K562 (cell line): ENCODE data around the gene FAM204A. TPM values are rescaled to one million over a fixed set of nuclear protein-coding genes. Genes with fewer than 3 reads are reported as not detected.

ENCODE experiments used
- ATAC-seq: fragments of 200-7000 bp; cut with Tn5 transposase; 3 replicates; pipeline ENCODE4 v1.9.1; 2020; ENCODE audit warnings: moderate library complexity
- BruUV-seq: library from RNA; stranded (reverse); fragments of 400-500 nt; replicated peaks from 2 replicates; lab custom pipeline; 2021; lab: Mats Ljungman, UMichigan
- CTCF ChIA-PET: fragments of 300-600 bp; formaldehyde crosslinking; extraction: SDS; loops from one replicate; lab custom pipeline; 2021; ENCODE audit warnings: low intra/inter-chr PET ratio; lab: Yijun Ruan, JAX
- POLR2A ChIA-PET: fragments of 300-600, 350-650 bp; sonication (Branson Sonifier 250); formaldehyde crosslinking; extraction: SDS; loops from one replicate; lab custom pipeline; 2021; ENCODE audit warnings: antibody characterized with exemption, inconsistent platforms; lab: Yijun Ruan, JAX
- DNase-seq, 4 experiments: peaks; one replicate each; pipeline versions ENCODE4 v3.0.0 to v3.0.0-alpha.2; 2011 to 2018; ENCODE audit warnings: low spot score in 3 of 4, mixed read lengths in 3 of 4; ENCODE audit errors: extremely low read depth in 1 of 4
- FAIRE-seq: peaks from 2 replicates; lab custom pipeline; 2011; peaks lifted over from hg19 to GRCh38; lab: Jason Lieb, UNC
- H2AFZ ChIP-seq: 2 replicates; pipeline ENCODE4 v1.6.0; 2011; ENCODE audit warnings: low read depth, low read length, control low read depth, inconsistent platforms
- H3K27ac ChIP-seq: fragments of 200-600 bp; 3 replicates; pipeline ENCODE4 v1.8.0; 2011; ENCODE audit warnings: low read depth, mild to moderate bottlenecking, control low read depth, inconsistent platforms, low read length, moderate library complexity, mixed read lengths; ENCODE audit errors: extremely low read depth
- H3K27me3 ChIP-seq, 2 experiments: fragments of 300-600 bp in 1 of 2; 2 replicates in 1 of 2; 3 replicates in 1 of 2; pipeline versions ENCODE4 v1.6.0 to v1.8.0; 2011; ENCODE audit warnings: inconsistent platforms in 2 of 2, low read length in 2 of 2, mild to moderate bottlenecking in 1 of 2, mixed read lengths in 1 of 2, moderate library complexity in 1 of 2; ENCODE audit not compliant: control insufficient read depth in 2 of 2, insufficient read depth in 2 of 2
- H3K36me3 ChIP-seq: fragments of 300-600 bp; 3 replicates; pipeline ENCODE4 v1.8.0; 2011; ENCODE audit warnings: mild to moderate bottlenecking, low read length, inconsistent platforms; ENCODE audit not compliant: control insufficient read depth, insufficient read depth
- H3K4me1 ChIP-seq, 2 experiments: fragments of 200-600 bp in 1 of 2; replicated peaks in 1 of 2; 2 replicates in 1 of 2; 3 replicates in 1 of 2; pipeline versions ENCODE4 v1.5.1 to v1.8.0; 2011; ENCODE audit warnings: inconsistent platforms in 2 of 2, low read length in 2 of 2, mild to moderate bottlenecking in 1 of 2, mixed read lengths in 1 of 2, moderate library complexity in 1 of 2; ENCODE audit not compliant: control insufficient read depth in 2 of 2, insufficient read depth in 2 of 2
- H3K4me2 ChIP-seq: 2 replicates; pipeline ENCODE4 v1.6.1; 2011; ENCODE audit warnings: low read length, control low read depth, inconsistent platforms, mixed read lengths; ENCODE audit not compliant: insufficient read depth
- H3K4me3 ChIP-seq: fragments of 200-600 bp; sonication (generic), shearing (Covaris generic); 2 replicates; pipeline ENCODE4 v1.5.1; 2016; ENCODE audit warnings: control low read depth, inconsistent platforms
- H3K79me2 ChIP-seq: fragments of 200-600 bp; 3 replicates; pipeline ENCODE4 v1.8.0; 2011; ENCODE audit warnings: low read length, inconsistent platforms; ENCODE audit not compliant: control insufficient read depth, insufficient read depth
- H3K9ac ChIP-seq, 2 experiments: 2 replicates each; pipeline versions ENCODE4 v1.6.0 to v1.6.1; 2011; ENCODE audit warnings: low read depth in 2 of 2, low read length in 2 of 2, control low read depth in 1 of 2, inconsistent platforms in 1 of 2, mild to moderate bottlenecking in 1 of 2, mixed read lengths in 1 of 2; ENCODE audit not compliant: insufficient read depth in 1 of 2
- H3K9me1 ChIP-seq: one replicate; pipeline ENCODE4 v1.6.0; 2011; ENCODE audit warnings: inconsistent platforms, mild to moderate bottlenecking, low read length, moderate library complexity; ENCODE audit not compliant: control insufficient read depth, insufficient read depth
- H3K9me3 ChIP-seq: replicated peaks from 2 replicates; pipeline ENCODE4 v1.5.1; 2011; ENCODE audit warnings: low read depth, low read length, inconsistent platforms; ENCODE audit not compliant: control insufficient read depth, insufficient read depth
- H4K20me1 ChIP-seq: replicated peaks from 2 replicates; pipeline ENCODE4 v1.6.1; 2011; ENCODE audit warnings: low read length, inconsistent platforms, mixed read lengths; ENCODE audit not compliant: control insufficient read depth, insufficient read depth
- CEBPZ ChIP-seq: fragments of 150-350 bp; IDR thresholded peaks from 2 replicates; pipeline ENCODE4 v1.6.1; 2014; ENCODE audit warnings: low read depth, mild to moderate bottlenecking, low read length, borderline replicate concordance
- FOXK1 ChIP-seq: sonication (generic); formaldehyde crosslinking; IDR thresholded peaks from 2 replicates; pipeline ENCODE4 v1.8.0; 2022; ENCODE audit warnings: missing genetic modification reagents, mild to moderate bottlenecking, borderline replicate concordance
- GABPB1 ChIP-seq: sonication (generic); formaldehyde crosslinking; IDR thresholded peaks from 2 replicates; pipeline ENCODE4 v1.8.0; 2022; ENCODE audit warnings: mild to moderate bottlenecking, missing genetic modification reagents
- MED1 ChIP-seq: sonication (generic); formaldehyde crosslinking; IDR thresholded peaks from 2 replicates; pipeline ENCODE4 v1.8.1; 2023; ENCODE audit warnings: missing genetic modification reagents, borderline replicate concordance
- SMARCE1 ChIP-seq: fragments of 450-650 bp; IDR thresholded peaks from 2 replicates; pipeline ENCODE4 v1.7.1; 2016; ENCODE audit warnings: mild to moderate bottlenecking
- ZBTB49 ChIP-seq: sonication (generic); formaldehyde crosslinking; IDR thresholded peaks from 2 replicates; pipeline ENCODE4 v1.8.0; 2022; ENCODE audit warnings: missing genetic modification reagents, mild to moderate bottlenecking, borderline replicate concordance
- ZFP91 ChIP-seq: sonication (generic); formaldehyde crosslinking; IDR thresholded peaks from 2 replicates; pipeline ENCODE4 v1.8.0; 2022; ENCODE audit warnings: mild to moderate bottlenecking, missing genetic modification reagents
- ZKSCAN8 ChIP-seq: fragments of 200-800 bp; sonication (Bioruptor generic); IDR thresholded peaks from 2 replicates; pipeline ENCODE4 v1.6.1; 2016; ENCODE audit warnings: missing genetic modification characterization, missing compliant biosample characterization
- ZNF174 ChIP-seq: fragments of 250-450 bp; sonication (Bioruptor Pico); IDR thresholded peaks from 2 replicates; pipeline ENCODE4 v1.4.0; 2020; ENCODE audit warnings: mild to moderate bottlenecking
- ZNF75A ChIP-seq: fragments of 450-650 bp; formaldehyde crosslinking; IDR thresholded peaks from 2 replicates; pipeline ENCODE4 v1.4.0; 2020; ENCODE audit warnings: mild to moderate bottlenecking
- WGBS: fragments of 100-300 bp; shearing (Covaris generic); methylation state at CpG from one replicate; pipeline ENCODE4 v1.1.6; 2016; ENCODE audit warnings: low coverage, mixed read lengths; ENCODE audit not compliant: insufficient coverage; ENCODE audit errors: missing lambda C conversion rate; 5-methylcytosine and 5-hydroxymethylcytosine counted together
- in situ Hi-C: fragments of 300-500 bp; cut with MboI; formaldehyde crosslinking; loops from 4 replicates; pipeline ENCODE4 v1.15.0; 2018; ENCODE audit warnings: inconsistent platforms, mixed read lengths
- intact Hi-C: fragments of 100-400 bp; cut with micrococcal nuclease; formaldehyde crosslinking; loops from 2 replicates; pipeline ENCODE4 v1.14.2; 2022
- polyA plus RNA-seq, 8 experiments: library from polyadenylated mRNA; depleted of rRNA in 4 of 8; stranded (reverse) in 5 of 8; unstranded in 3 of 8; fragments of >200 nt; fragmentation: Nextera tagmentation in 2 of 8; fragmentation: Illumina TruSeq in 1 of 8; extraction: Ambion mirVana in 2 of 8; extraction: Trizol in 1 of 8; gene quantifications; 2 replicates each; pipeline versions ENCODE4 v1.2.1 to v1.2.3, GENCODE V29; 2011 to 2014; ENCODE audit warnings: inconsistent platforms in 1 of 8, missing spikeins in 1 of 8
- total RNA-seq, 7 experiments: library from RNA; depleted of rRNA in 6 of 7; stranded (reverse); fragments of >200 nt in 6 of 7; fragmentation: Illumina TruSeq in 2 of 7; extraction: Trizol in 2 of 7; gene quantifications; 2 replicates each; pipeline versions ENCODE4 v1.2.1 to v1.2.3, GENCODE V29; 2011 to 2021; ENCODE audit warnings: low replicate concordance in 1 of 7
- TF ChIP-seq, protein P1 (sequence below), 2 experiments: fragments of 450-650 bp in 1 of 2; IDR thresholded peaks; 2 replicates each; pipeline ENCODE4 v1.6.1; 2011 to 2017; ENCODE audit warnings: low read depth in 2 of 2, antibody characterized with exemption in 1 of 2, borderline replicate concordance in 1 of 2, low read length in 1 of 2, mild to moderate bottlenecking in 1 of 2, mixed read lengths in 1 of 2; ENCODE audit not compliant: control insufficient read depth in 1 of 2

Gene FAM204A
- total and polyA plus RNA-seq, 9 of the 15 experiments (the other 6 are each of a cell fraction or from before 2014, with no cell fraction given) = 29.0 to 64.5 (median 44.9) TPM

- Histone ChIP-seq H3K4me3 (no peak overlapping the region), H3K9me3 (no peaks in the 10 kb centered on the region), H3K9ac (no peak overlapping the region), H3K9me1 (no peaks in the 10 kb centered on the region), H3K36me3 (no peaks in the 10 kb centered on the region), H3K4me1 (no peaks in the 10 kb centered on the region), H3K79me2 (no peaks in the 10 kb centered on the region), H3K27ac (no peak overlapping the region), H3K27me3 (peaks cover 0 to 3% of the 10 kb centered on the region in 2 experiments; a peak in 1 of 5 replicates), H2AFZ (no peak overlapping the region), H3K4me2 (no peak overlapping the region), H4K20me1 (no peaks in the 10 kb centered on the region)
- ChIA-PET CTCF (no interaction called here), POLR2A (interaction anchor here (0.7 kb wide), 1 partner anchor 1162 kb away, joined by 3 read pairs; no protein-coding TSS in a partner anchor)
- DNase-seq (no peak), FAIRE-seq (no peak), ATAC-seq (no peak)
- BruUV-seq = no TSS peak
- WGBS = 3% methylated on average over 6 of the region's 6 CpGs
- intact Hi-C loops (no loop called here), in situ Hi-C loops (no loop called here)
- TF ChIP-seq FOXK1 (CRISPR knock-in tag) (no peak), ZKSCAN8 (CRISPR knock-in tag) (no peak), ZFP91 (no peak), ZBTB49 (CRISPR knock-in tag) (no peak), ZNF75A (CRISPR knock-in tag) (no peak), GABPB1 (CRISPR knock-in tag) (no peak), SMARCE1 (no peak), ZNF174 (CRISPR knock-in tag) (no peak), MED1 (CRISPR knock-in tag) (no peak), CEBPZ (no peak)
- TF ChIP-seq, protein P1, sequence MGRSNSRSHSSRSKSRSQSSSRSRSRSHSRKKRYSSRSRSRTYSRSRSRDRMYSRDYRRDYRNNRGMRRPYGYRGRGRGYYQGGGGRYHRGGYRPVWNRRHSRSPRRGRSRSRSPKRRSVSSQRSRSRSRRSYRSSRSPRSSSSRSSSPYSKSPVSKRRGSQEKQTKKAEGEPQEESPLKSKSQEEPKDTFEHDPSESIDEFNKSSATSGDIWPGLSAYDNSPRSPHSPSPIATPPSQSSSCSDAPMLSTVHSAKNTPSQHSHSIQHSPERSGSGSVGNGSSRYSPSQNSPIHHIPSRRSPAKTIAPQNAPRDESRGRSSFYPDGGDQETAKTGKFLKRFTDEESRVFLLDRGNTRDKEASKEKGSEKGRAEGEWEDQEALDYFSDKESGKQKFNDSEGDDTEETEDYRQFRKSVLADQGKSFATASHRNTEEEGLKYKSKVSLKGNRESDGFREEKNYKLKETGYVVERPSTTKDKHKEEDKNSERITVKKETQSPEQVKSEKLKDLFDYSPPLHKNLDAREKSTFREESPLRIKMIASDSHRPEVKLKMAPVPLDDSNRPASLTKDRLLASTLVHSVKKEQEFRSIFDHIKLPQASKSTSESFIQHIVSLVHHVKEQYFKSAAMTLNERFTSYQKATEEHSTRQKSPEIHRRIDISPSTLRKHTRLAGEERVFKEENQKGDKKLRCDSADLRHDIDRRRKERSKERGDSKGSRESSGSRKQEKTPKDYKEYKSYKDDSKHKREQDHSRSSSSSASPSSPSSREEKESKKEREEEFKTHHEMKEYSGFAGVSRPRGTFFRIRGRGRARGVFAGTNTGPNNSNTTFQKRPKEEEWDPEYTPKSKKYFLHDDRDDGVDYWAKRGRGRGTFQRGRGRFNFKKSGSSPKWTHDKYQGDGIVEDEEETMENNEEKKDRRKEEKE (IDR thresholded peaks at IDR 0.05; ENCODE audit: borderline replicate concordance in 1 of 2, control insufficient read depth in 1 of 2, low read depth in 2 of 2, low read length in 1 of 2) = no peak
Measured at GRCh38 chr10:118358327-118358726, 16.2 kb upstream of the FAM204A start.
